GM23338 (cell line): ENCODE measurements around the gene FSIP1. TPM values are rescaled to one million over a fixed set of nuclear protein-coding genes. Genes with fewer than 3 reads are reported as not detected.

Experiments used
- ATAC-seq: fragments of 200-7000 bp; cut with Tn5 transposase; 3 replicates; pipeline ENCODE4 v1.9.1; 2020
- DNase-seq: peaks from one replicate; pipeline ENCODE4 v3.0.0-alpha.2; 2015; ENCODE audit warnings: low spot score
- H2AFZ ChIP-seq: fragments of 200-600 bp; sonication (generic); 2 replicates; pipeline ENCODE4 v1.8.0; 2016; ENCODE audit warnings: antibody characterized with exemption, mild to moderate bottlenecking, moderate library complexity
- H3F3A ChIP-seq: fragments of 200-600 bp; sonication (generic); replicated peaks from 2 replicates; pipeline ENCODE4 v1.8.0; 2017; ENCODE audit warnings: antibody characterized with exemption, mixed run types, low read depth
- H3K27ac ChIP-seq: fragments of 200-600 bp; sonication (generic); 2 replicates; pipeline ENCODE4 v1.6.1; 2016; ENCODE audit warnings: low read depth
- H3K27me3 ChIP-seq: fragments of 200-600 bp; sonication (generic); 2 replicates; pipeline ENCODE4 v1.8.0; 2016; ENCODE audit warnings: mild to moderate bottlenecking, mixed run types, moderate library complexity; ENCODE audit not compliant: insufficient read depth
- H3K36me3 ChIP-seq: fragments of 200-600 bp; sonication (generic); 2 replicates; pipeline ENCODE4 v1.8.0; 2016; ENCODE audit warnings: mild to moderate bottlenecking; ENCODE audit not compliant: insufficient read depth
- H3K4me1 ChIP-seq: fragments of 200-600 bp; sonication (generic); 2 replicates; pipeline ENCODE4 v1.8.0; 2016; ENCODE audit warnings: mild to moderate bottlenecking, moderate library complexity; ENCODE audit not compliant: insufficient read depth
- H3K4me2 ChIP-seq: fragments of 200-600 bp; sonication (generic); 2 replicates; pipeline ENCODE4 v1.7.1; 2017; ENCODE audit warnings: mixed run types
- H3K4me3 ChIP-seq: fragments of 200-600 bp; sonication (generic); 2 replicates; pipeline ENCODE4 v1.6.1; 2016; ENCODE audit warnings: mixed run types
- H3K79me2 ChIP-seq: fragments of 200-600 bp; sonication (generic); replicated peaks from 2 replicates; pipeline ENCODE4 v1.8.0; 2017; ENCODE audit warnings: mild to moderate bottlenecking; ENCODE audit not compliant: insufficient read depth
- H3K9me2 ChIP-seq: fragments of 200-600 bp; sonication (generic); 2 replicates; pipeline ENCODE4 v1.8.0; 2017; ENCODE audit not compliant: insufficient read depth
- H4K20me1 ChIP-seq: fragments of 200-600 bp; sonication (generic); replicated peaks from 2 replicates; pipeline ENCODE4 v1.8.0; 2017; ENCODE audit warnings: mild to moderate bottlenecking; ENCODE audit not compliant: insufficient read depth
- H3K27ac Mint-ChIP-seq: 2 replicates; pipeline ENCODE4 v1.8.0; 2020; ENCODE audit warnings: inconsistent platforms, mild to moderate bottlenecking, moderate library complexity, mixed read lengths
- H3K27me3 Mint-ChIP-seq: 3 replicates; pipeline ENCODE4 v1.8.0; 2022; ENCODE audit warnings: low read depth, mild to moderate bottlenecking, moderate library complexity, mixed read lengths, inconsistent platforms; ENCODE audit not compliant: insufficient read depth, poor library complexity
- H3K36me3 Mint-ChIP-seq: 3 replicates; pipeline ENCODE4 v1.8.0; 2021; ENCODE audit warnings: low read depth, mild to moderate bottlenecking, inconsistent platforms, moderate library complexity, mixed read lengths
- H3K4me1 Mint-ChIP-seq: 3 replicates; pipeline ENCODE4 v1.8.0; 2020; ENCODE audit warnings: mild to moderate bottlenecking, inconsistent platforms, mixed read lengths
- H3K4me3 Mint-ChIP-seq: 3 replicates; pipeline ENCODE4 v1.8.0; 2021; ENCODE audit warnings: moderate library complexity, mild to moderate bottlenecking, inconsistent platforms, mixed read lengths
- H3K9me3 Mint-ChIP-seq: 3 replicates; pipeline ENCODE4 v1.8.0; 2020; ENCODE audit warnings: moderate library complexity, mild to moderate bottlenecking, inconsistent platforms, mixed read lengths
- CREB1 ChIP-seq: fragments of 250-450 bp; sonication (Bioruptor Pico); IDR thresholded peaks from 2 replicates; pipeline ENCODE4 v1.5.0; 2020; ENCODE audit warnings: low read depth, mild to moderate bottlenecking, moderate library complexity
- CTCF ChIP-seq, 2 experiments: fragments of 200-600 bp in 1 of 2; sonication (generic) in 1 of 2; conservative IDR thresholded peaks; 2 replicates each; pipeline versions ENCODE4 v1.5.1 to v1.6.1; 2016 to 2017; ENCODE audit warnings: antibody characterized with exemption in 2 of 2, low read depth in 2 of 2, mild to moderate bottlenecking in 2 of 2, moderate library complexity in 1 of 2
- ETS1 ChIP-seq: IDR thresholded peaks from 2 replicates; pipeline ENCODE4 v1.6.1; 2016; ENCODE audit warnings: antibody characterized with exemption
- EZH2 ChIP-seq: fragments of 200-600 bp; sonication (generic); IDR thresholded peaks from one replicate; pipeline ENCODE4 v1.8.0; 2017; ENCODE audit warnings: antibody characterized with exemption, mild to moderate bottlenecking, low read depth; ENCODE audit not compliant: unreplicated experiment
- EZH2phosphoT487 ChIP-seq: fragments of 200-600 bp; sonication (generic); IDR thresholded peaks from one replicate; pipeline ENCODE4 v1.8.1; 2018; ENCODE audit warnings: antibody characterized with exemption; ENCODE audit not compliant: unreplicated experiment
- JUNB ChIP-seq: IDR thresholded peaks from one replicate; pipeline ENCODE4 v1.6.1; 2016; ENCODE audit warnings: antibody characterized with exemption; ENCODE audit not compliant: unreplicated experiment
- NANOG ChIP-seq: IDR thresholded peaks from 2 replicates; pipeline ENCODE4 v1.6.1; 2016; ENCODE audit warnings: antibody characterized with exemption, borderline replicate concordance
- POLR2AphosphoS5 ChIP-seq: IDR thresholded peaks from 2 replicates; pipeline ENCODE4 v1.6.1; 2016; ENCODE audit warnings: antibody characterized with exemption, low read depth
- REST ChIP-seq: IDR thresholded peaks from one replicate; pipeline ENCODE4 v1.6.1; 2018; ENCODE audit warnings: antibody characterized with exemption; ENCODE audit not compliant: unreplicated experiment
- STAT1 ChIP-seq: IDR thresholded peaks from one replicate; pipeline ENCODE4 v1.6.1; 2016; ENCODE audit warnings: antibody characterized with exemption; ENCODE audit not compliant: unreplicated experiment
- ZNF114 ChIP-seq: fragments of 250-450 bp; sonication (Bioruptor Pico); IDR thresholded peaks from 2 replicates; pipeline ENCODE4 v1.5.0; 2020; ENCODE audit warnings: mild to moderate bottlenecking, moderate library complexity
- ZNF331 ChIP-seq: fragments of 250-450 bp; sonication (Bioruptor Pico); IDR thresholded peaks from 2 replicates; pipeline ENCODE4 v1.5.0; 2020; ENCODE audit warnings: low read depth, mild to moderate bottlenecking, moderate library complexity
- ZNF462 ChIP-seq: fragments of 250-450 bp; sonication (Bioruptor Pico); IDR thresholded peaks from 2 replicates; pipeline ENCODE4 v1.5.0; 2020; ENCODE audit warnings: mild to moderate bottlenecking, moderate library complexity
- polyA plus RNA-seq: library from polyadenylated mRNA; unstranded; fragments of >200 nt; fragmentation: Nextera tagmentation; extraction: Ambion mirVana; gene quantifications from 2 replicates; pipeline ENCODE4 v1.2.1, GENCODE V29; 2016
- total RNA-seq: library from RNA; depleted of rRNA; stranded (reverse); fragments of >200 nt; shearing (Covaris generic); gene quantifications from 2 replicates; pipeline ENCODE4 v1.2.3, GENCODE V29; 2014

FSIP1 gene
- total and polyA plus RNA-seq, 2 experiments from 2014 or later, result 0.92 to 2.1 TPM

- H3K27ac ChIP-seq, result no peak overlapping the region
- no peaks in the 10 kb centered on the region for H4K20me1 ChIP-seq
- Mint-ChIP-seq H3K4me3 (no peak overlapping the region; the same call in 2 of the 3 replicates), H3K27me3 (peaks cover 3% of the 10 kb centered on the region), H3K9me3 (no peaks in the 10 kb centered on the region), H3K36me3 (no peaks in the 10 kb centered on the region), H3K27ac (no peak overlapping the region), H3K4me1 (peaks cover 36% of the 10 kb centered on the region)
- H3K4me2 ChIP-seq, result no peak overlapping the region
- ATAC-seq (no peak), DNase-seq (no peak)
- H3K4me1 ChIP-seq, result peaks cover 22% of the 10 kb centered on the region
- TF ChIP-seq ZNF114 (CRISPR knock-in tag), result no peak
- TF ChIP-seq ETS1, result no peak
- no peak for TF ChIP-seq JUNB
- no peak for TF ChIP-seq ZNF331 (CRISPR knock-in tag)
- no peak for TF ChIP-seq ZNF462
- TF ChIP-seq NANOG, result no peak
- TF ChIP-seq REST, result no peak
- no peak for TF ChIP-seq EZH2
- TF ChIP-seq POLR2AphosphoS5, result no peak
- TF ChIP-seq CTCF (conservative IDR thresholded peaks at IDR 0.05; ENCODE audit: low read depth in 2 of 2), result no peak
- no peak for TF ChIP-seq EZH2phosphoT487
- TF ChIP-seq STAT1, result no peak
- no peak for TF ChIP-seq CREB1 (CRISPR knock-in tag)
- H3K79me2 ChIP-seq, result no peaks in the 10 kb centered on the region
- no peaks in the 10 kb centered on the region for H3K9me2 ChIP-seq
- no peak overlapping the region for H2AFZ ChIP-seq
- no peaks in the 10 kb centered on the region for H3K36me3 ChIP-seq
- H3F3A ChIP-seq, result no peaks in the 10 kb centered on the region
- no peak overlapping the region for H3K4me3 ChIP-seq
- H3K27me3 ChIP-seq, result no peaks in the 10 kb centered on the region
These were observed 113.4 kb downstream of the FSIP1 start for GRCh38 chr15:39669241-39669640.
